ENCODE results near the gene PHF21B. TPM values are rescaled to one million over a fixed set of nuclear protein-coding genes. Genes with fewer than 3 reads are reported as not detected.

PHF21B gene
- total and polyA plus RNA-seq, 2 donors (not counting 1 experiment from before 2014, with no cell fraction given) = 0.17 TPM; not detected in 1

DNA sequence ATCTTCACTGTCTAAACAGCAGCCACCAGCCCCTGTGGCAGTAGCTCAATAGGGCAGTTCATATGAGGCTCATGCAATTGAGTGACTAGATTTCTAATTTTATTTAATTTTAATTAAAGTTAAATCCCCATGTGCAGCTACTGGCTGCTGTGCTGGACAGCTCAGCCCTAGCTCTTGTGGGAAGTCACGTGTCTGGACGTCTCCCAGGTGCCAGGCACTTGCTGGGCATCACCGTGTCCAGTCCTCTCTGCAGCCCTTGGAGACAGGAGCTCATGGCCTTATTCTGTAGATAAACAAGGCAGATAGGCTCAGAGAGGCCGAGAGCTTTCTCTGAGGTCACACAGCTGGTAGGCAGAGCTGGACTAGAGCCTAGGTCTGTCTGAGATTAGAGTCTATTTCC is 162.4 kb downstream of the PHF21B start:
- H3K4me1 ChIP-seq (ENCODE audit: control insufficient read depth, extremely low read depth, insufficient read depth, low read length) = no peaks in the 10 kb centered on the region
- H3K4me2 ChIP-seq (ENCODE audit: extremely low read depth, insufficient read depth, low read length) = no peak overlapping the region
- H3K4me3 ChIP-seq (replicated peaks in 1 of 4; ENCODE audit: control extremely low read depth in 1 of 4, insufficient read depth in 1 of 4, low read depth in 3 of 4, low read length in 4 of 4) = no peak overlapping the region
- DNase-seq (ENCODE audit: low read depth in 2 of 2) = no peak
- TF ChIP-seq EZH2 (IDR thresholded peaks at IDR 0.05; ENCODE audit: low read length, missing control alignments) = no peak
- TF ChIP-seq, protein P1, sequence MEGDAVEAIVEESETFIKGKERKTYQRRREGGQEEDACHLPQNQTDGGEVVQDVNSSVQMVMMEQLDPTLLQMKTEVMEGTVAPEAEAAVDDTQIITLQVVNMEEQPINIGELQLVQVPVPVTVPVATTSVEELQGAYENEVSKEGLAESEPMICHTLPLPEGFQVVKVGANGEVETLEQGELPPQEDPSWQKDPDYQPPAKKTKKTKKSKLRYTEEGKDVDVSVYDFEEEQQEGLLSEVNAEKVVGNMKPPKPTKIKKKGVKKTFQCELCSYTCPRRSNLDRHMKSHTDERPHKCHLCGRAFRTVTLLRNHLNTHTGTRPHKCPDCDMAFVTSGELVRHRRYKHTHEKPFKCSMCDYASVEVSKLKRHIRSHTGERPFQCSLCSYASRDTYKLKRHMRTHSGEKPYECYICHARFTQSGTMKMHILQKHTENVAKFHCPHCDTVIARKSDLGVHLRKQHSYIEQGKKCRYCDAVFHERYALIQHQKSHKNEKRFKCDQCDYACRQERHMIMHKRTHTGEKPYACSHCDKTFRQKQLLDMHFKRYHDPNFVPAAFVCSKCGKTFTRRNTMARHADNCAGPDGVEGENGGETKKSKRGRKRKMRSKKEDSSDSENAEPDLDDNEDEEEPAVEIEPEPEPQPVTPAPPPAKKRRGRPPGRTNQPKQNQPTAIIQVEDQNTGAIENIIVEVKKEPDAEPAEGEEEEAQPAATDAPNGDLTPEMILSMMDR (conservative IDR thresholded peaks at IDR 0.05 in 1 of 2, IDR thresholded peaks at IDR 0.05 in 1 of 2; ENCODE audit: low read depth in 1 of 2, low read length in 2 of 2) = no peak
- H3K79me2 ChIP-seq (ENCODE audit: control insufficient read depth, insufficient read depth, low read length) = no peaks in the 10 kb centered on the region
- no peaks in the 10 kb centered on the region for H3K36me3 ChIP-seq (ENCODE audit: control insufficient read depth, insufficient read depth, low read length)
- no peaks in the 10 kb centered on the region for H3K9me3 ChIP-seq (ENCODE audit: control insufficient read depth, insufficient read depth, low read depth, low read length)
- H3K27ac ChIP-seq (ENCODE audit: insufficient read depth, low read length) = no peak overlapping the region
- no peaks in the 10 kb centered on the region for H3K27me3 ChIP-seq (ENCODE audit: control insufficient read depth, insufficient read depth, low read length)
- H2AFZ ChIP-seq (ENCODE audit: low read length) = no peak overlapping the region
- no peaks in the 10 kb centered on the region for H4K20me1 ChIP-seq (ENCODE audit: control insufficient read depth, extremely low read depth, insufficient read depth, low read length)
- no peak overlapping the region for H3K9ac ChIP-seq (ENCODE audit: insufficient read depth, low read length)

DNA sequence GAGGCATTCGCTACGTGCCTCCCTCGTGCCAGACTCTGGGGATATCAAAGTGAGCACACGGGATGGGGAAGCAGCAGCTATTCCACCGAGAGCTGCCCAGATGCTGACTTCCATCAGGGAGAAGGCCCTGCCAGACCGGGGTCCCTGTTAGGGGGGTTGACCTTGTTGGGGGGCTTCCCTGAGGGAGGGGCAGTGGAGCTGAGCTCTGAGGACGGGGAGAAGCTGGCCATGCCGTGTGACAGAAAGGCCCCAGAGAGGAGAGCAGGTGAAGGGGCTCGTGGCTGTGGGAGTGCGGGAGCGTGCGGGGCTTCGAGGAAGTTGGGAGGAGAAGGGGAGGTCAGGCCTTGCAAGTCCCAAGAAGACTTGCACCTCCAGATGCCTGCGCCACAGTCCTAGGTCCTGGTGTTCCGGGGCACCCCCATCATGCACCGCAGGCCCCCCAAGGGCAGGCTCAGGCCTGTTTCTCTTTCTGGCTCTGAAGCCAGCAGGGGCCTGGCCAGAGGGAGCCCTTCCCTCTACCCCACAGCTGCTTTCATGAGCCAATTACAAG is 163.0 kb downstream of the PHF21B start:
- H3K79me2 ChIP-seq (ENCODE audit: control insufficient read depth, insufficient read depth, low read length) = no peaks in the 10 kb centered on the region
- no peaks in the 10 kb centered on the region for H3K27me3 ChIP-seq (ENCODE audit: control insufficient read depth, insufficient read depth, low read length)
- DNase-seq (ENCODE audit: low read depth in 2 of 2) = no peak
- H3K9me3 ChIP-seq (ENCODE audit: control insufficient read depth, insufficient read depth, low read depth, low read length) = no peaks in the 10 kb centered on the region
- H2AFZ ChIP-seq (ENCODE audit: low read length) = no peak overlapping the region
- no peaks in the 10 kb centered on the region for H3K4me1 ChIP-seq (ENCODE audit: control insufficient read depth, extremely low read depth, insufficient read depth, low read length)
- H3K36me3 ChIP-seq (ENCODE audit: control insufficient read depth, insufficient read depth, low read length) = no peaks in the 10 kb centered on the region
- H3K4me2 ChIP-seq (ENCODE audit: extremely low read depth, insufficient read depth, low read length) = no peak overlapping the region
- no peak overlapping the region for H3K4me3 ChIP-seq (replicated peaks in 1 of 4; ENCODE audit: control extremely low read depth in 1 of 4, insufficient read depth in 1 of 4, low read depth in 3 of 4, low read length in 4 of 4)
- no peak overlapping the region for H3K9ac ChIP-seq (ENCODE audit: insufficient read depth, low read length)
- no peaks in the 10 kb centered on the region for H4K20me1 ChIP-seq (ENCODE audit: control insufficient read depth, extremely low read depth, insufficient read depth, low read length)
- no peak overlapping the region for H3K27ac ChIP-seq (ENCODE audit: insufficient read depth, low read length)
- no peak for TF ChIP-seq EZH2 (IDR thresholded peaks at IDR 0.05; ENCODE audit: low read length, missing control alignments)
- TF ChIP-seq, protein P1 (conservative IDR thresholded peaks at IDR 0.05 in 1 of 2, IDR thresholded peaks at IDR 0.05 in 1 of 2; ENCODE audit: low read depth in 1 of 2, low read length in 2 of 2) = no peak

DNA sequence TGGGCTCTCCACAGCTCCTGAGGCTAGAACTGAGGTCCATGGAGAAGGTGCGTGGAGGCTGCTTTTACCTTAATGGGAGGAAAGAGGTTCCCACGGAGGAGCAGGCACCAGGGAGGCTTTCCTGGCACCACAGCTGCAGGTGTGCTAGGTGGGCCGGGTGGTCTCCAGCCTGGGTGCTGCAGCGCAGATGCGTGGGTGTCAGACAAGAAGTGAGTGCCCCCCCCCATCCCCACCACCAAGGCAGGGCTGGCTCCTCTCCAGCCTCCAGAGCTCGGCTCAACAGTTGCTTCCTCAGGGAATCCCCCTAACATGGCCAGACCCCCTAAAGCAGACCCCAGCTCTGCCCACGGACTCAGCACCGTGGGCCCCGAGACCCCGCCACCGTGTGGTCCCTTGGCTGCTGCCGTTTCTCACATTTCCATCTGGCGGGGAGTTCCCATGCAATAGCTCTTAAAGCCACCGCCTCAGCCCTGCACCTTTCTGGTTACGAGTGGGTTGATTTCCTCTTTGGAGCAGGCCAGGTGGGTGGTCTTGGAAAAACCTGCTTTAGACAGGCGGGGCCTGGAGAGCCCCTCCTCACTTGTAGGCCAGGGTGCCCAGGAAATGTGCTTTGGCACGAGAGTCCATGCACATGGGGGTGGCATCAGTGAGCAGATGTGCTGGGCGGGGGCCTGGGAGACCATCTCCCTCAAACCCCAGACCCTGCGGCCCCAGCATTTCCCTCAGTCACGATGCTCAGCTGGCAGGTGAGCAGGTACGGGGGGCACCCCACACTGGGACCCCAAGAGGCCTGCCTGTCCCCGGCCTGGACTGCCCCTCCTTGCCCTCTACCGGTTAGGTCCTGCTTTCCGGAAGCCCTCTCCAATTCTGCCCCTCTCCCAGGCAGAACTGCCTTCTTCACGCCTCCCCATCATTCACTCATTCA is 163.7 kb downstream of the PHF21B start:
- Histone ChIP-seq H2AFZ (ENCODE audit: low read length) (no peak overlapping the region), H3K4me2 (ENCODE audit: extremely low read depth, insufficient read depth, low read length) (no peak overlapping the region), H3K9ac (ENCODE audit: insufficient read depth, low read length) (no peak overlapping the region), H3K79me2 (ENCODE audit: control insufficient read depth, insufficient read depth, low read length) (no peaks in the 10 kb centered on the region), H3K27me3 (ENCODE audit: control insufficient read depth, insufficient read depth, low read length) (no peaks in the 10 kb centered on the region), H3K4me3 (replicated peaks in 1 of 4; ENCODE audit: control extremely low read depth in 1 of 4, insufficient read depth in 1 of 4, low read depth in 3 of 4, low read length in 4 of 4) (no peak overlapping the region), H3K9me3 (ENCODE audit: control insufficient read depth, insufficient read depth, low read depth, low read length) (no peaks in the 10 kb centered on the region), H3K27ac (ENCODE audit: insufficient read depth, low read length) (no peak overlapping the region), H3K36me3 (ENCODE audit: control insufficient read depth, insufficient read depth, low read length) (no peaks in the 10 kb centered on the region), H4K20me1 (ENCODE audit: control insufficient read depth, extremely low read depth, insufficient read depth, low read length) (no peaks in the 10 kb centered on the region), H3K4me1 (ENCODE audit: control insufficient read depth, extremely low read depth, insufficient read depth, low read length) (no peaks in the 10 kb centered on the region)
- TF ChIP-seq, protein P1 (conservative IDR thresholded peaks at IDR 0.05 in 1 of 2, IDR thresholded peaks at IDR 0.05 in 1 of 2; ENCODE audit: low read depth in 1 of 2, low read length in 2 of 2) = no peak
- DNase-seq (ENCODE audit: low read depth in 2 of 2) = no peak
